CD14-positive monocyte (primary cell): ENCODE results near the gene HID1. TPM values are rescaled to one million over a fixed set of nuclear protein-coding genes. Genes with fewer than 3 reads are reported as not detected.

Experiments
- DNase-seq, 3 donors: peaks; one replicate each; pipeline ENCODE4 v3.0.0-alpha.2; 2011 to 2022
- H2AFZ ChIP-seq: 2 replicates; pipeline ENCODE4 v1.6.0; 2012; ENCODE audit warnings: mild to moderate bottlenecking, low read depth, low read length, inconsistent platforms; ENCODE audit not compliant: insufficient read depth, poor library complexity, severe bottlenecking
- H3K27ac ChIP-seq, 2 donors: 1 replicate in 1 of 2; 2 replicates in 1 of 2; pipeline ENCODE4 v1.5.1; 2012 to 2013; ENCODE audit warnings: low read length in 2 of 2, control low read depth in 1 of 2, inconsistent platforms in 1 of 2, low read depth in 1 of 2, mild to moderate bottlenecking in 1 of 2
- H3K27me3 ChIP-seq, 2 donors: one replicate each; pipeline versions ENCODE4 v1.6.0 to v1.6.1; 2011 to 2013; ENCODE audit warnings: low read length in 2 of 2; ENCODE audit not compliant: control insufficient read depth in 2 of 2, insufficient read depth in 2 of 2
- H3K36me3 ChIP-seq, 2 donors: replicated peaks in 1 of 2; 1 replicate in 1 of 2; 2 replicates in 1 of 2; pipeline versions ENCODE4 v1.5.1 to v1.6.1; 2012 to 2013; ENCODE audit warnings: low read length in 2 of 2, control low read depth in 1 of 2, inconsistent platforms in 1 of 2, mild to moderate bottlenecking in 1 of 2; ENCODE audit not compliant: insufficient read depth in 2 of 2, control insufficient read depth in 1 of 2
- H3K4me1 ChIP-seq, 2 donors: 1 replicate in 1 of 2; 2 replicates in 1 of 2; pipeline versions ENCODE4 v1.5.1 to v1.6.1; 2012 to 2013; ENCODE audit warnings: low read length in 2 of 2, control low read depth in 1 of 2, inconsistent platforms in 1 of 2, mild to moderate bottlenecking in 1 of 2, moderate library complexity in 1 of 2; ENCODE audit not compliant: insufficient read depth in 2 of 2, control insufficient read depth in 1 of 2
- H3K4me2 ChIP-seq: replicated peaks from 2 replicates; pipeline ENCODE3; 2012; ENCODE audit warnings: low read length, moderate library complexity, mild to moderate bottlenecking; ENCODE audit not compliant: poor library complexity, severe bottlenecking; ENCODE audit errors: extremely low read depth
- H3K4me3 ChIP-seq, 3 experiments: fragments of 200-600 bp in 1 of 3; sonication (generic) in 1 of 3; replicated peaks in 1 of 3; 1 replicate in 2 of 3; 2 replicates in 1 of 3; pipeline ENCODE4 v1.5.1; 2011 to 2013; ENCODE audit warnings: low read length in 3 of 3, mild to moderate bottlenecking in 3 of 3, control low read depth in 2 of 3, low read depth in 2 of 3, inconsistent platforms in 1 of 3, moderate library complexity in 1 of 3
- H3K79me2 ChIP-seq: 2 replicates; pipeline ENCODE4 v1.6.0; 2012; ENCODE audit warnings: mild to moderate bottlenecking, control low read depth, inconsistent platforms, low read length, moderate library complexity; ENCODE audit not compliant: insufficient read depth
- H3K9ac ChIP-seq: 2 replicates; pipeline ENCODE4 v1.6.0; 2017; ENCODE audit warnings: low read length, mild to moderate bottlenecking; ENCODE audit not compliant: insufficient read depth, poor library complexity, severe bottlenecking
- H3K9me3 ChIP-seq, 2 donors: replicated peaks in 1 of 2; 1 replicate in 1 of 2; 2 replicates in 1 of 2; pipeline versions ENCODE4 v1.5.1 to v1.6.1; 2012 to 2013; ENCODE audit warnings: low read length in 2 of 2, control low read depth in 1 of 2; ENCODE audit not compliant: control insufficient read depth in 1 of 2, insufficient read depth in 1 of 2
- H4K20me1 ChIP-seq: 2 replicates; pipeline ENCODE4 v1.6.0; 2012; ENCODE audit warnings: mild to moderate bottlenecking, low read length, control low read depth, moderate library complexity; ENCODE audit not compliant: insufficient read depth
- H3K27ac Mint-ChIP-seq, 7 donors: one replicate each; pipeline ENCODE4 v1.8.0; 2020; ENCODE audit warnings: mild to moderate bottlenecking in 7 of 7, mixed read lengths in 7 of 7, moderate library complexity in 6 of 7, inconsistent platforms in 2 of 7
- H3K27me3 Mint-ChIP-seq, 3 donors: one replicate each; pipeline ENCODE4 v1.8.0; 2021 to 2022; ENCODE audit warnings: low read depth in 3 of 3, mild to moderate bottlenecking in 3 of 3, mixed read lengths in 3 of 3, moderate library complexity in 3 of 3, inconsistent platforms in 1 of 3
- H3K36me3 Mint-ChIP-seq, 2 donors: one replicate each; pipeline ENCODE4 v1.8.0; 2020; ENCODE audit warnings: mixed read lengths in 2 of 2, inconsistent platforms in 1 of 2, mild to moderate bottlenecking in 1 of 2
- H3K4me1 Mint-ChIP-seq: one replicate; pipeline ENCODE4 v1.8.0; 2020; ENCODE audit warnings: mild to moderate bottlenecking, mixed read lengths
- H3K4me3 Mint-ChIP-seq, 2 donors: one replicate each; pipeline ENCODE4 v1.8.0; 2020; ENCODE audit warnings: mild to moderate bottlenecking in 2 of 2, mixed read lengths in 2 of 2, moderate library complexity in 1 of 2
- H3K9me3 Mint-ChIP-seq, 7 donors: one replicate each; pipeline ENCODE4 v1.8.0; 2020 to 2022; ENCODE audit warnings: mixed read lengths in 7 of 7, mild to moderate bottlenecking in 6 of 7, moderate library complexity in 6 of 7, inconsistent platforms in 2 of 7
- WGBS: methylation state at CpG from one replicate; pipeline ENCODE4 v1.1.5; 2013; ENCODE audit warnings: missing lambda C conversion rate; ENCODE audit not compliant: insufficient coverage; 5-methylcytosine and 5-hydroxymethylcytosine counted together
- intact Hi-C, 2 donors: fragments of 100-400 bp; cut with micrococcal nuclease; formaldehyde crosslinking; loops; one replicate each; pipeline versions ENCODE4 v1.15.0 to v1.15.1; 2023
- polyA plus RNA-seq, 3 donors: library from polyadenylated mRNA; depleted of rRNA in 1 of 3; unstranded in 2 of 3; stranded (reverse) in 1 of 3; fragments of 300-500 nt in 2 of 3; fragments of >200 nt in 1 of 3; fragmentation: Illumina TruSeq in 2 of 3; gene quantifications; 1 replicate in 2 of 3; 2 replicates in 1 of 3; pipeline ENCODE4 v1.2.3, GENCODE V29; 2012 to 2021
- TF ChIP-seq, protein P1 (sequence below): fragments of 200-600 bp; IDR thresholded peaks from one replicate; pipeline ENCODE4 v1.8.0; 2022; ENCODE audit warnings: antibody characterized with exemption, mild to moderate bottlenecking

Gene HID1
- polyA plus RNA-seq, 3 donors = not detected

DNA sequence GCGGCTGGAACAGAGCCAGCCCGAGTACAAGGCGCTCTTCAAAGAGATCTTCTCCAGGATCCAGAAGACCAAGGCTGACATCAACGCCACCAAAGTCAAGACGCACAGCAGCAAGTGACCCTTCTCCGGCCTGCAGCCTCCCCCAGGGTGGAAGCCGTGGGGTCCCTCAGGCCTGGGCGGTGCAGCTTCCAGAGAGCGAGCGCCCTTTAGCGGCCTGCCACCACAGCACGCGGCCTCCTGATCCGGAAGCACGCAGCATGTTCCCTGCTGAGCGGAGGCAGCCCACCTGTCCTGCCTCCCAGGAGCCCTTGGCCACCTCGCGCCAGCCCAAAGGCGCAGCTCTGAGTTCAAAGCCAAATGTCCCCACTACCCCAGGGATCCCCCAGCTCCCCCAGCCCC is 31.4 kb upstream of the HID1 start:
- no peaks in the 10 kb centered on the region for H3K36me3 Mint-ChIP-seq
- Histone ChIP-seq H3K4me1 (no peaks in the 10 kb centered on the region), H3K27me3 (no peaks in the 10 kb centered on the region), H3K4me2 (no peak overlapping the region), H3K4me3 (no peak overlapping the region), H3K27ac (no peak overlapping the region), H3K79me2 (no peaks in the 10 kb centered on the region), H2AFZ (no peak overlapping the region), H3K36me3 (no peaks in the 10 kb centered on the region), H4K20me1 (no peaks in the 10 kb centered on the region), H3K9me3 (no peaks in the 10 kb centered on the region), H3K9ac (no peak overlapping the region)
- intact Hi-C loops = loop anchor here in 1 of 2 donors (5.0 kb wide), 1 partner anchor 42 kb away; no protein-coding TSS in a partner anchor
- no peak for DNase-seq
- H3K27me3 Mint-ChIP-seq = peaks cover 3 to 6% (median 4%) of the 10 kb centered on the region in 3 donors
- peaks cover 8% of the 10 kb centered on the region for H3K4me1 Mint-ChIP-seq
- H3K9me3 Mint-ChIP-seq = no peaks in the 10 kb centered on the region
- no peak overlapping the region for H3K4me3 Mint-ChIP-seq
- TF ChIP-seq, protein P1, sequence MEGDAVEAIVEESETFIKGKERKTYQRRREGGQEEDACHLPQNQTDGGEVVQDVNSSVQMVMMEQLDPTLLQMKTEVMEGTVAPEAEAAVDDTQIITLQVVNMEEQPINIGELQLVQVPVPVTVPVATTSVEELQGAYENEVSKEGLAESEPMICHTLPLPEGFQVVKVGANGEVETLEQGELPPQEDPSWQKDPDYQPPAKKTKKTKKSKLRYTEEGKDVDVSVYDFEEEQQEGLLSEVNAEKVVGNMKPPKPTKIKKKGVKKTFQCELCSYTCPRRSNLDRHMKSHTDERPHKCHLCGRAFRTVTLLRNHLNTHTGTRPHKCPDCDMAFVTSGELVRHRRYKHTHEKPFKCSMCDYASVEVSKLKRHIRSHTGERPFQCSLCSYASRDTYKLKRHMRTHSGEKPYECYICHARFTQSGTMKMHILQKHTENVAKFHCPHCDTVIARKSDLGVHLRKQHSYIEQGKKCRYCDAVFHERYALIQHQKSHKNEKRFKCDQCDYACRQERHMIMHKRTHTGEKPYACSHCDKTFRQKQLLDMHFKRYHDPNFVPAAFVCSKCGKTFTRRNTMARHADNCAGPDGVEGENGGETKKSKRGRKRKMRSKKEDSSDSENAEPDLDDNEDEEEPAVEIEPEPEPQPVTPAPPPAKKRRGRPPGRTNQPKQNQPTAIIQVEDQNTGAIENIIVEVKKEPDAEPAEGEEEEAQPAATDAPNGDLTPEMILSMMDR = no peak
- H3K27ac Mint-ChIP-seq = no peak overlapping the region
- WGBS = 95% methylated on average over 16 of the region's 19 CpGs

GRCh38 chr17:75003070-75003956 is 30.8 kb upstream of the HID1 start:
- Histone ChIP-seq H3K9me3 (no peaks in the 10 kb centered on the region), H3K4me2 (no peak overlapping the region), H2AFZ (no peak overlapping the region), H3K4me1 (no peaks in the 10 kb centered on the region), H3K79me2 (no peaks in the 10 kb centered on the region), H3K27me3 (no peaks in the 10 kb centered on the region), H4K20me1 (no peaks in the 10 kb centered on the region), H3K36me3 (no peaks in the 10 kb centered on the region), H3K4me3 (no peak overlapping the region), H3K27ac (no peak overlapping the region), H3K9ac (no peak overlapping the region)
- no peak overlapping the region for H3K27ac Mint-ChIP-seq
- DNase-seq = no peak
- WGBS = 95% methylated on average over 72 of the region's 76 CpGs
- H3K4me1 Mint-ChIP-seq = peaks cover 14% of the 10 kb centered on the region
- intact Hi-C loops = loop anchor here in 1 of 2 donors (5.0 kb wide), 1 partner anchor 41 kb away; no protein-coding TSS in a partner anchor
- no peaks in the 10 kb centered on the region for H3K9me3 Mint-ChIP-seq
- H3K27me3 Mint-ChIP-seq = peaks cover 2 to 6% (median 4%) of the 10 kb centered on the region in 3 donors
- TF ChIP-seq, protein P1 = no peak
- no peak overlapping the region for H3K4me3 Mint-ChIP-seq
- H3K36me3 Mint-ChIP-seq = no peaks in the 10 kb centered on the region
